K562 (cell line): ENCODE data around the gene BRME1. TPM values are rescaled to one million over a fixed set of nuclear protein-coding genes. Genes with fewer than 3 reads are reported as not detected.

ENCODE experiments used
- CXXC5 ChIP-seq: fragments of 250-450 bp; sonication (Bioruptor Pico); IDR thresholded peaks from 2 replicates; pipeline ENCODE4 v1.8.0; 2022; ENCODE audit warnings: inconsistent platforms, mild to moderate bottlenecking, moderate library complexity
- EHMT2 ChIP-seq: fragments of 450-650 bp; IDR thresholded peaks from 2 replicates; pipeline ENCODE4 v1.6.1; 2018; ENCODE audit warnings: antibody characterized with exemption
- EWSR1 ChIP-seq: fragments of 450-650 bp; IDR thresholded peaks from 2 replicates; pipeline ENCODE4 v1.6.1; 2018; ENCODE audit warnings: borderline replicate concordance, mild to moderate bottlenecking, low read depth, moderate library complexity; ENCODE audit not compliant: partially characterized antibody
- GABPB1 ChIP-seq: sonication (generic); formaldehyde crosslinking; IDR thresholded peaks from 2 replicates; pipeline ENCODE4 v1.8.0; 2022; ENCODE audit warnings: mild to moderate bottlenecking, missing genetic modification reagents
- HNRNPK ChIP-seq: fragments of 200-400 bp; formaldehyde crosslinking; IDR thresholded peaks from one replicate; pipeline ENCODE4 v1.6.1; 2018; ENCODE audit warnings: mild to moderate bottlenecking, low read depth, low read length; ENCODE audit not compliant: poor library complexity, severe bottlenecking
- LEF1 ChIP-seq: fragments of 450-650 bp; IDR thresholded peaks from 2 replicates; pipeline ENCODE4 v1.6.1; 2016; ENCODE audit warnings: mild to moderate bottlenecking
- NEUROD1 ChIP-seq: fragments of 150-350 bp; IDR thresholded peaks from 2 replicates; pipeline ENCODE4 v1.6.1; 2014; ENCODE audit warnings: borderline replicate concordance, low read length, low read depth; ENCODE audit not compliant: partially characterized antibody
- NFYB ChIP-seq: IDR thresholded peaks from 2 replicates; pipeline ENCODE4 v1.6.1; 2011; ENCODE audit warnings: mild to moderate bottlenecking, moderate library complexity; ENCODE audit not compliant: insufficient read length; ENCODE audit errors: extremely low read depth
- PML ChIP-seq: IDR thresholded peaks from 2 replicates; pipeline ENCODE4 v1.6.1; 2012; ENCODE audit warnings: low read length, inconsistent platforms
- RBM39 ChIP-seq: fragments of 200-400 bp; formaldehyde crosslinking; optimal IDR thresholded peaks from 2 replicates; pipeline ENCODE3; 2018; ENCODE audit warnings: low read depth, low read length
- SIX5 ChIP-seq, 2 experiments: IDR thresholded peaks; 2 replicates each; pipeline ENCODE4 v1.6.1; 2011; ENCODE audit warnings: low read length in 2 of 2, borderline replicate concordance in 1 of 2, low read depth in 1 of 2, mild to moderate bottlenecking in 1 of 2, moderate library complexity in 1 of 2; ENCODE audit not compliant: insufficient read depth in 1 of 2
- SLC30A9 ChIP-seq: fragments of 250-450 bp; sonication (Bioruptor Pico); IDR thresholded peaks from 2 replicates; pipeline ENCODE4 v1.8.0; 2022; ENCODE audit warnings: mild to moderate bottlenecking, moderate library complexity
- STAG1 ChIP-seq: sonication (generic); formaldehyde crosslinking; IDR thresholded peaks from 2 replicates; pipeline ENCODE4 v1.5.0; 2020; ENCODE audit warnings: missing genetic modification reagents, borderline replicate concordance
- ZNF24 ChIP-seq: fragments of 450-650 bp; IDR thresholded peaks from 2 replicates; pipeline ENCODE4 v1.6.1; 2016
- ZNF354B ChIP-seq: fragments of 250-450 bp; sonication (Bioruptor Pico); IDR thresholded peaks from 2 replicates; pipeline ENCODE4 v1.4.0; 2020
- ZNF561 ChIP-seq: fragments of 450-650 bp; formaldehyde crosslinking; conservative IDR thresholded peaks from 2 replicates; pipeline ENCODE4 v1.4.0; 2020; ENCODE audit warnings: mild to moderate bottlenecking, moderate library complexity
- polyA plus RNA-seq, 8 experiments: library from polyadenylated mRNA; depleted of rRNA in 4 of 8; stranded (reverse) in 5 of 8; unstranded in 3 of 8; fragments of >200 nt; fragmentation: Nextera tagmentation in 2 of 8; fragmentation: Illumina TruSeq in 1 of 8; extraction: Ambion mirVana in 2 of 8; extraction: Trizol in 1 of 8; gene quantifications; 2 replicates each; pipeline versions ENCODE4 v1.2.1 to v1.2.3, GENCODE V29; 2011 to 2014; ENCODE audit warnings: inconsistent platforms in 1 of 8, missing spikeins in 1 of 8
- total RNA-seq, 7 experiments: library from RNA; depleted of rRNA in 6 of 7; stranded (reverse); fragments of >200 nt in 6 of 7; fragmentation: Illumina TruSeq in 2 of 7; extraction: Trizol in 2 of 7; gene quantifications; 2 replicates each; pipeline versions ENCODE4 v1.2.1 to v1.2.3, GENCODE V29; 2011 to 2021; ENCODE audit warnings: low replicate concordance in 1 of 7
- TF ChIP-seq, protein P1 (sequence below): fragments of 450-650 bp; IDR thresholded peaks from 2 replicates; pipeline ENCODE4 v1.6.1; 2018; ENCODE audit not compliant: partially characterized antibody
- TF ChIP-seq, protein P2 (sequence below), 2 experiments: fragments of 250-450 bp in 1 of 2; fragments of 450-650 bp in 1 of 2; sonication (Bioruptor Pico) in 1 of 2; IDR thresholded peaks; 2 replicates each; pipeline versions ENCODE4 v1.6.1 to v1.8.0; 2016 to 2021; ENCODE audit warnings: mild to moderate bottlenecking in 2 of 2, moderate library complexity in 2 of 2, missing compliant biosample characterization in 1 of 2, missing genetic modification characterization in 1 of 2
- TF ChIP-seq, protein P3 (sequence below): sonication (generic); formaldehyde crosslinking; IDR thresholded peaks from 2 replicates; pipeline ENCODE4 v1.9.0; 2022; ENCODE audit warnings: mild to moderate bottlenecking, missing genetic modification reagents
- TF ChIP-seq, protein P4 (sequence below): sonication (generic); formaldehyde crosslinking; IDR thresholded peaks from 2 replicates; pipeline ENCODE4 v1.9.0; 2022; ENCODE audit warnings: mild to moderate bottlenecking, missing genetic modification reagents
- TF ChIP-seq, protein P5 (sequence below): sonication (generic); formaldehyde crosslinking; IDR thresholded peaks from 2 replicates; pipeline ENCODE4 v1.4.0; 2020; ENCODE audit warnings: mild to moderate bottlenecking, missing genetic modification reagents

BRME1 gene
- total and polyA plus RNA-seq, 9 of the 15 experiments (the other 6 are each of a cell fraction or from before 2014, with no cell fraction given), result 0.75 to 6.1 (median 3.6) TPM

DNA sequence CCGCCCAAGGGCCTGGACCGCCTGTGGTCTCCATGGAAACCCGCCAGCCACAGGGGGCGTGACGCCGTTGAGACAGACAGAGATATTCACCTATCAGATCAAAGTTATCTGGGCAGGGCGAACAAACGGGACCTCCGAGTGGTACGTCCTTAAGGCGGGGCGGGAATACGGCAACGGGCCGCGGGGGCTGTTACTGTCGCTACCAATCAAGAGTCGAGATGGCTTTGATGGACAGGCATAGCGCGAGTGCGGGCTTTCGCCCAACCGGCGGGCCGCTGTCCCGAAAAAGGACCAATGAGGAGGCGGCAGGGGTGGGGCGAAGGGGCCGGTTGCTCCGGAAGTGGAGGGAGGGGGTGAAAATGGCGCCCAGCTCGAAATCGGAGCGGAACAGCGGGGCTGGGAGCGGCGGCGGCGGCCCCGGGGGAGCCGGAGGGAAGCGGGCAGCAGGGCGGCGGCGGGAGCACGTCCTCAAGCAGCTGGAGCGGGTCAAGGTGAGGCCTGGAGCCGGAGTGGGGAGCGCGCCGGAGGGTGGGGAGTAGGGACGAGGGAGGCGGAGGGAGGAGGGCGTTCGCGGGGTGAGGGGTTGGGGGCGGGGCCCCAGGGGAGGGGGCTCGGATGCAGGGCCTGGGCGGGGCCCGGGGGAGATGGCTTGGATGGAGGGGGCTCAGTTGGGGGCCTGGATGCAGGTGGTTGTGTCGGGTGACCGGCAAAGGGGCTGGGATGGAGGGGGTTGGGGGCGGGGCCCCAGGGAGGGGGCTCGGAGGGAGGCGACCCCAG, 46.4 kb upstream of the BRME1 start, which contains the start of gene DCAF15 (continued):
- TF ChIP-seq, protein P1, sequence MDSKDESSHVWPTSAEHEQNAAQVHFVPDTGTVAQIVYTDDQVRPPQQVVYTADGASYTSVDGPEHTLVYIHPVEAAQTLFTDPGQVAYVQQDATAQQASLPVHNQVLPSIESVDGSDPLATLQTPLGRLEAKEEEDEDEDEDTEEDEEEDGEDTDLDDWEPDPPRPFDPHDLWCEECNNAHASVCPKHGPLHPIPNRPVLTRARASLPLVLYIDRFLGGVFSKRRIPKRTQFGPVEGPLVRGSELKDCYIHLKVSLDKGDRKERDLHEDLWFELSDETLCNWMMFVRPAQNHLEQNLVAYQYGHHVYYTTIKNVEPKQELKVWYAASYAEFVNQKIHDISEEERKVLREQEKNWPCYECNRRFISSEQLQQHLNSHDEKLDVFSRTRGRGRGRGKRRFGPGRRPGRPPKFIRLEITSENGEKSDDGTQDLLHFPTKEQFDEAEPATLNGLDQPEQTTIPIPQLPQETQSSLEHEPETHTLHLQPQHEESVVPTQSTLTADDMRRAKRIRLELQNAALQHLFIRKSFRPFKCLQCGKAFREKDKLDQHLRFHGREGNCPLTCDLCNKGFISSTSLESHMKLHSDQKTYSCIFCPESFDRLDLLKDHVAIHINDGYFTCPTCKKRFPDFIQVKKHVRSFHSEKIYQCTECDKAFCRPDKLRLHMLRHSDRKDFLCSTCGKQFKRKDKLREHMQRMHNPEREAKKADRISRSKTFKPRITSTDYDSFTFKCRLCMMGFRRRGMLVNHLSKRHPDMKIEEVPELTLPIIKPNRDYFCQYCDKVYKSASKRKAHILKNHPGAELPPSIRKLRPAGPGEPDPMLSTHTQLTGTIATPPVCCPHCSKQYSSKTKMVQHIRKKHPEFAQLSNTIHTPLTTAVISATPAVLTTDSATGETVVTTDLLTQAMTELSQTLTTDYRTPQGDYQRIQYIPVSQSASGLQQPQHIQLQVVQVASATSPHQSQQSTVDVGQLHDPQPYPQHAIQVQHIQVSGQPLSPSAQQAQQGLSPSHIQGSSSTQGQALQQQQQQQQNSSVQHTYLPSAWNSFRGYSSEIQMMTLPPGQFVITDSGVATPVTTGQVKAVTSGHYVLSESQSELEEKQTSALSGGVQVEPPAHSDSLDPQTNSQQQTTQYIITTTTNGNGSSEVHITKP, result peak; percentile 81
- TF ChIP-seq, protein P2, sequence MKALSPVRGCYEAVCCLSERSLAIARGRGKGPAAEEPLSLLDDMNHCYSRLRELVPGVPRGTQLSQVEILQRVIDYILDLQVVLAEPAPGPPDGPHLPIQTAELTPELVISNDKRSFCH (CRISPR knock-in tag; IDR thresholded peaks at IDR 0.05), result no peak
- TF ChIP-seq, protein P2 (tag; IDR thresholded peaks at IDR 0.05), result no peak
- TF ChIP-seq STAG1, result no peak
- TF ChIP-seq EWSR1, result no peak
- TF ChIP-seq CXXC5 (CRISPR knock-in tag), result peak; percentile 100
- TF ChIP-seq, protein P3, sequence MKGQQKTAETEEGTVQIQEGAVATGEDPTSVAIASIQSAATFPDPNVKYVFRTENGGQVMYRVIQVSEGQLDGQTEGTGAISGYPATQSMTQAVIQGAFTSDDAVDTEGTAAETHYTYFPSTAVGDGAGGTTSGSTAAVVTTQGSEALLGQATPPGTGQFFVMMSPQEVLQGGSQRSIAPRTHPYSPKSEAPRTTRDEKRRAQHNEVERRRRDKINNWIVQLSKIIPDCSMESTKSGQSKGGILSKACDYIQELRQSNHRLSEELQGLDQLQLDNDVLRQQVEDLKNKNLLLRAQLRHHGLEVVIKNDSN (CRISPR knock-in tag), result peak; percentile 58; the same call in 1 of the 2 replicates
- peak; percentile 60 for TF ChIP-seq HNRNPK
- TF ChIP-seq ZNF561 (CRISPR knock-in tag), result no peak
- TF ChIP-seq, protein P4, sequence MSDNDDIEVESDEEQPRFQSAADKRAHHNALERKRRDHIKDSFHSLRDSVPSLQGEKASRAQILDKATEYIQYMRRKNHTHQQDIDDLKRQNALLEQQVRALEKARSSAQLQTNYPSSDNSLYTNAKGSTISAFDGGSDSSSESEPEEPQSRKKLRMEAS (CRISPR knock-in tag), result no peak
- TF ChIP-seq NFYB, result peak; percentile 92
- no peak; the same call in 1 of the 2 replicates for TF ChIP-seq PML
- TF ChIP-seq LEF1, result no peak
- TF ChIP-seq GABPB1 (CRISPR knock-in tag), result peak; percentile 88; the same call in 1 of the 2 replicates
- TF ChIP-seq SIX5 (IDR thresholded peaks at IDR 0.05; ENCODE audit: borderline replicate concordance in 1 of 2, insufficient read depth in 1 of 2, low read depth in 1 of 2, low read length in 2 of 2), result no peak
- TF ChIP-seq, protein P5, sequence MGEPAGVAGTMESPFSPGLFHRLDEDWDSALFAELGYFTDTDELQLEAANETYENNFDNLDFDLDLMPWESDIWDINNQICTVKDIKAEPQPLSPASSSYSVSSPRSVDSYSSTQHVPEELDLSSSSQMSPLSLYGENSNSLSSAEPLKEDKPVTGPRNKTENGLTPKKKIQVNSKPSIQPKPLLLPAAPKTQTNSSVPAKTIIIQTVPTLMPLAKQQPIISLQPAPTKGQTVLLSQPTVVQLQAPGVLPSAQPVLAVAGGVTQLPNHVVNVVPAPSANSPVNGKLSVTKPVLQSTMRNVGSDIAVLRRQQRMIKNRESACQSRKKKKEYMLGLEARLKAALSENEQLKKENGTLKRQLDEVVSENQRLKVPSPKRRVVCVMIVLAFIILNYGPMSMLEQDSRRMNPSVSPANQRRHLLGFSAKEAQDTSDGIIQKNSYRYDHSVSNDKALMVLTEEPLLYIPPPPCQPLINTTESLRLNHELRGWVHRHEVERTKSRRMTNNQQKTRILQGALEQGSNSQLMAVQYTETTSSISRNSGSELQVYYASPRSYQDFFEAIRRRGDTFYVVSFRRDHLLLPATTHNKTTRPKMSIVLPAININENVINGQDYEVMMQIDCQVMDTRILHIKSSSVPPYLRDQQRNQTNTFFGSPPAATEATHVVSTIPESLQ (CRISPR knock-in tag), result no peak
- TF ChIP-seq EHMT2, result no peak
- TF ChIP-seq SLC30A9 (CRISPR knock-in tag), result no peak
- no peak for TF ChIP-seq ZNF354B (CRISPR knock-in tag)
- peak; percentile 98 for TF ChIP-seq NEUROD1
- TF ChIP-seq ZNF24, result no peak
- TF ChIP-seq RBM39, result no peak
